ENCODE results near the gene SCARB1. TPM values are rescaled to one million over a fixed set of nuclear protein-coding genes. Genes with fewer than 3 reads are reported as not detected.

The SCARB1 gene
- total and polyA plus RNA-seq, 2 experiments from 2014 or later = 31.0 to 62.5 TPM

- peaks cover 15% of the 10 kb centered on the region for H3K4me1 Mint-ChIP-seq
- H3K4me3 Mint-ChIP-seq = no peak overlapping the region
- H3K79me2 ChIP-seq (replicated peaks; ENCODE audit: insufficient read depth) = no peaks in the 10 kb centered on the region
- H3K9me3 Mint-ChIP-seq = no peaks in the 10 kb centered on the region
- TF ChIP-seq NANOG (IDR thresholded peaks at IDR 0.05; ENCODE audit: borderline replicate concordance) (no peak), POLR2AphosphoS5 (IDR thresholded peaks at IDR 0.05; ENCODE audit: low read depth) (no peak), ZNF331 (CRISPR knock-in tag; IDR thresholded peaks at IDR 0.05; ENCODE audit: low read depth) (no peak), EZH2 (IDR thresholded peaks at IDR 0.05; ENCODE audit: low read depth, unreplicated experiment) (no peak), EZH2phosphoT487 (IDR thresholded peaks at IDR 0.05; ENCODE audit: unreplicated experiment) (no peak), CREB1 (CRISPR knock-in tag; IDR thresholded peaks at IDR 0.05; ENCODE audit: low read depth) (no peak), ZNF114 (CRISPR knock-in tag; IDR thresholded peaks at IDR 0.05) (no peak), STAT1 (IDR thresholded peaks at IDR 0.05; ENCODE audit: unreplicated experiment) (no peak), REST (IDR thresholded peaks at IDR 0.05; ENCODE audit: unreplicated experiment) (no peak), JUNB (IDR thresholded peaks at IDR 0.05; ENCODE audit: unreplicated experiment) (no peak), ETS1 (IDR thresholded peaks at IDR 0.05) (no peak)
- TF ChIP-seq, protein P1, sequence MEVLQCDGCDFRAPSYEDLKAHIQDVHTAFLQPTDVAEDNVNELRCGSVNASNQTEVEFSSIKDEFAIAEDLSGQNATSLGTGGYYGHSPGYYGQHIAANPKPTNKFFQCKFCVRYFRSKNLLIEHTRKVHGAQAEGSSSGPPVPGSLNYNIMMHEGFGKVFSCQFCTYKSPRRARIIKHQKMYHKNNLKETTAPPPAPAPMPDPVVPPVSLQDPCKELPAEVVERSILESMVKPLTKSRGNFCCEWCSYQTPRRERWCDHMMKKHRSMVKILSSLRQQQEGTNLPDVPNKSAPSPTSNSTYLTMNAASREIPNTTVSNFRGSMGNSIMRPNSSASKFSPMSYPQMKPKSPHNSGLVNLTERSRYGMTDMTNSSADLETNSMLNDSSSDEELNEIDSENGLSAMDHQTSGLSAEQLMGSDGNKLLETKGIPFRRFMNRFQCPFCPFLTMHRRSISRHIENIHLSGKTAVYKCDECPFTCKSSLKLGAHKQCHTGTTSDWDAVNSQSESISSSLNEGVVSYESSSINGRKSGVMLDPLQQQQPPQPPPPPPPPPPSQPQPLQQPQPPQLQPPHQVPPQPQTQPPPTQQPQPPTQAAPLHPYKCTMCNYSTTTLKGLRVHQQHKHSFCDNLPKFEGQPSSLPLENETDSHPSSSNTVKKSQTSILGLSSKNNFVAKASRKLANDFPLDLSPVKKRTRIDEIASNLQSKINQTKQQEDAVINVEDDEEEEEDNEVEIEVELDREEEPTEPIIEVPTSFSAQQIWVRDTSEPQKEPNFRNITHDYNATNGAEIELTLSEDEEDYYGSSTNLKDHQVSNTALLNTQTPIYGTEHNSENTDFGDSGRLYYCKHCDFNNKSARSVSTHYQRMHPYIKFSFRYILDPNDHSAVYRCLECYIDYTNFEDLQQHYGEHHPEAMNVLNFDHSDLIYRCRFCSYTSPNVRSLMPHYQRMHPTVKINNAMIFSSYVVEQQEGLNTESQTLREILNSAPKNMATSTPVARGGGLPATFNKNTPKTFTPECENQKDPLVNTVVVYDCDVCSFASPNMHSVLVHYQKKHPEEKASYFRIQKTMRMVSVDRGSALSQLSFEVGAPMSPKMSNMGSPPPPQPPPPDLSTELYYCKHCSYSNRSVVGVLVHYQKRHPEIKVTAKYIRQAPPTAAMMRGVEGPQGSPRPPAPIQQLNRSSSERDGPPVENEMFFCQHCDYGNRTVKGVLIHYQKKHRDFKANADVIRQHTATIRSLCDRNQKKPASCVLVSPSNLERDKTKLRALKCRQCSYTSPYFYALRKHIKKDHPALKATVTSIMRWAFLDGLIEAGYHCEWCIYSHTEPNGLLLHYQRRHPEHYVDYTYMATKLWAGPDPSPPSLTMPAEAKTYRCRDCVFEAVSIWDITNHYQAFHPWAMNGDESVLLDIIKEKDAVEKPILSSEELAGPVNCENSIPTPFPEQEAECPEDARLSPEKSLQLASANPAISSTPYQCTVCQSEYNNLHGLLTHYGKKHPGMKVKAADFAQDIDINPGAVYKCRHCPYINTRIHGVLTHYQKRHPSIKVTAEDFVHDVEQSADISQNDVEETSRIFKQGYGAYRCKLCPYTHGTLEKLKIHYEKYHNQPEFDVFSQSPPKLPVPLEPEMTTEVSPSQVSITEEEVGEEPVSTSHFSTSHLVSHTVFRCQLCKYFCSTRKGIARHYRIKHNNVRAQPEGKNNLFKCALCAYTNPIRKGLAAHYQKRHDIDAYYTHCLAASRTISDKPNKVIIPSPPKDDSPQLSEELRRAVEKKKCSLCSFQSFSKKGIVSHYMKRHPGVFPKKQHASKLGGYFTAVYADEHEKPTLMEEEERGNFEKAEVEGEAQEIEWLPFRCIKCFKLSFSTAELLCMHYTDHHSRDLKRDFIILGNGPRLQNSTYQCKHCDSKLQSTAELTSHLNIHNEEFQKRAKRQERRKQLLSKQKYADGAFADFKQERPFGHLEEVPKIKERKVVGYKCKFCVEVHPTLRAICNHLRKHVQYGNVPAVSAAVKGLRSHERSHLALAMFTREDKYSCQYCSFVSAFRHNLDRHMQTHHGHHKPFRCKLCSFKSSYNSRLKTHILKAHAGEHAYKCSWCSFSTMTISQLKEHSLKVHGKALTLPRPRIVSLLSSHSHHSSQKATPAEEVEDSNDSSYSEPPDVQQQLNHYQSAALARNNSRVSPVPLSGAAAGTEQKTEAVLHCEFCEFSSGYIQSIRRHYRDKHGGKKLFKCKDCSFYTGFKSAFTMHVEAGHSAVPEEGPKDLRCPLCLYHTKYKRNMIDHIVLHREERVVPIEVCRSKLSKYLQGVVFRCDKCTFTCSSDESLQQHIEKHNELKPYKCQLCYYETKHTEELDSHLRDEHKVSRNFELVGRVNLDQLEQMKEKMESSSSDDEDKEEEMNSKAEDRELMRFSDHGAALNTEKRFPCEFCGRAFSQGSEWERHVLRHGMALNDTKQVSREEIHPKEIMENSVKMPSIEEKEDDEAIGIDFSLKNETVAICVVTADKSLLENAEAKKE (CRISPR knock-in tag; IDR thresholded peaks at IDR 0.05) = no peak
- TF ChIP-seq, protein P2, sequence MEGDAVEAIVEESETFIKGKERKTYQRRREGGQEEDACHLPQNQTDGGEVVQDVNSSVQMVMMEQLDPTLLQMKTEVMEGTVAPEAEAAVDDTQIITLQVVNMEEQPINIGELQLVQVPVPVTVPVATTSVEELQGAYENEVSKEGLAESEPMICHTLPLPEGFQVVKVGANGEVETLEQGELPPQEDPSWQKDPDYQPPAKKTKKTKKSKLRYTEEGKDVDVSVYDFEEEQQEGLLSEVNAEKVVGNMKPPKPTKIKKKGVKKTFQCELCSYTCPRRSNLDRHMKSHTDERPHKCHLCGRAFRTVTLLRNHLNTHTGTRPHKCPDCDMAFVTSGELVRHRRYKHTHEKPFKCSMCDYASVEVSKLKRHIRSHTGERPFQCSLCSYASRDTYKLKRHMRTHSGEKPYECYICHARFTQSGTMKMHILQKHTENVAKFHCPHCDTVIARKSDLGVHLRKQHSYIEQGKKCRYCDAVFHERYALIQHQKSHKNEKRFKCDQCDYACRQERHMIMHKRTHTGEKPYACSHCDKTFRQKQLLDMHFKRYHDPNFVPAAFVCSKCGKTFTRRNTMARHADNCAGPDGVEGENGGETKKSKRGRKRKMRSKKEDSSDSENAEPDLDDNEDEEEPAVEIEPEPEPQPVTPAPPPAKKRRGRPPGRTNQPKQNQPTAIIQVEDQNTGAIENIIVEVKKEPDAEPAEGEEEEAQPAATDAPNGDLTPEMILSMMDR (conservative IDR thresholded peaks at IDR 0.05; ENCODE audit: low read depth in 2 of 2) = no peak
- ATAC-seq (no peak), DNase-seq (ENCODE audit: low spot score) (no peak)
- H3K36me3 Mint-ChIP-seq (ENCODE audit: low read depth) = peaks cover 13% of the 10 kb centered on the region
- no peaks in the 10 kb centered on the region for H3F3A ChIP-seq (replicated peaks; ENCODE audit: low read depth)
- H3K4me2 ChIP-seq = no peak overlapping the region
- H3K4me3 ChIP-seq = no peak overlapping the region
- no peaks in the 10 kb centered on the region for H3K9me2 ChIP-seq (ENCODE audit: insufficient read depth)
- no peak overlapping the region for H3K27ac Mint-ChIP-seq
- no peaks in the 10 kb centered on the region for H3K27me3 ChIP-seq (ENCODE audit: insufficient read depth)
- H4K20me1 ChIP-seq (replicated peaks; ENCODE audit: insufficient read depth) = no peaks in the 10 kb centered on the region; the same call in 1 of the 2 replicates
- H3K27ac ChIP-seq (ENCODE audit: low read depth) = no peak overlapping the region
- H2AFZ ChIP-seq = no peak overlapping the region
- H3K36me3 ChIP-seq (ENCODE audit: insufficient read depth) = 0 out of 2 replicates have a peak, but pooled peaks cover 7% of the 10 kb centered on the region
- peaks cover 7% of the 10 kb centered on the region for H3K27me3 Mint-ChIP-seq (ENCODE audit: insufficient read depth, low read depth, poor library complexity)
- H3K4me1 ChIP-seq (ENCODE audit: insufficient read depth) = no peaks in the 10 kb centered on the region
Observed at GRCh38 chr12:124780752-124781685, 82.6 kb downstream of the SCARB1 start.

Measured in GM23338 (cell line).